Liver (tissue), 9 donors: Measurements from ENCODE around the gene GHR. TPM values are rescaled to one million over a fixed set of nuclear protein-coding genes. Genes with fewer than 3 reads are reported as not detected.
A peak's percentile ranks its signal among the peaks of the same experiment; 100 is the strongest.

Experiments used
- DNase-seq: peaks from one replicate; pipeline ENCODE4 v3.0.0-alpha.2; 2017; ENCODE audit warnings: low spot score
- H3K27ac ChIP-seq, 2 donors: one replicate each; pipeline ENCODE4 v1.7.0; 2013; ENCODE audit warnings: inconsistent platforms in 2 of 2, low read length in 2 of 2, control low read depth in 1 of 2, low read depth in 1 of 2, mild to moderate bottlenecking in 1 of 2
- H3K27me3 ChIP-seq, 4 donors: one replicate each; pipeline versions ENCODE4 v1.6.1 to v1.7.0; 2013; ENCODE audit warnings: low read length in 3 of 4, inconsistent platforms in 1 of 4, mild to moderate bottlenecking in 1 of 4, moderate library complexity in 1 of 4; ENCODE audit not compliant: control insufficient read depth in 4 of 4, insufficient read depth in 4 of 4
- H3K36me3 ChIP-seq, 4 donors: one replicate each; pipeline versions ENCODE4 v1.6.1 to v1.7.0; 2013; ENCODE audit warnings: low read length in 3 of 4, mild to moderate bottlenecking in 3 of 4, low read depth in 1 of 4, moderate library complexity in 1 of 4; ENCODE audit not compliant: control insufficient read depth in 4 of 4, insufficient read depth in 3 of 4
- H3K4me1 ChIP-seq, 4 donors: one replicate each; pipeline versions ENCODE4 v1.6.1 to v1.7.0; 2013; ENCODE audit warnings: low read length in 3 of 4, mild to moderate bottlenecking in 3 of 4, moderate library complexity in 1 of 4; ENCODE audit not compliant: control insufficient read depth in 4 of 4, insufficient read depth in 4 of 4
- H3K4me3 ChIP-seq, 3 donors: one replicate each; pipeline versions ENCODE4 v1.6.1 to v1.7.0; 2013; ENCODE audit warnings: low read length in 3 of 3, control low read depth in 1 of 3, low read depth in 1 of 3, mild to moderate bottlenecking in 1 of 3
- H3K9ac ChIP-seq, 2 donors: one replicate each; pipeline ENCODE4 v1.7.0; 2013; ENCODE audit warnings: low read length in 2 of 2, mild to moderate bottlenecking in 2 of 2, moderate library complexity in 2 of 2, control low read depth in 1 of 2, low read depth in 1 of 2
- H3K9me3 ChIP-seq, 4 donors: one replicate each; pipeline versions ENCODE4 v1.6.1 to v1.7.0; 2013; ENCODE audit warnings: low read length in 3 of 4; ENCODE audit not compliant: control insufficient read depth in 4 of 4
- ATF3 ChIP-seq: IDR thresholded peaks from 2 replicates; pipeline ENCODE4 v1.6.1; 2016; ENCODE audit warnings: antibody characterized with exemption
- FOXA1 ChIP-seq: IDR thresholded peaks from 2 replicates; pipeline ENCODE4 v1.6.1; 2016; ENCODE audit warnings: antibody characterized with exemption
- FOXA2 ChIP-seq: IDR thresholded peaks from 2 replicates; pipeline ENCODE4 v1.6.1; 2016; ENCODE audit warnings: antibody characterized with exemption
- GABPA ChIP-seq, 2 donors: IDR thresholded peaks in 1 of 2; conservative IDR thresholded peaks in 1 of 2; 2 replicates each; pipeline ENCODE4 v1.6.1; 2016; ENCODE audit warnings: antibody characterized with exemption in 2 of 2, mild to moderate bottlenecking in 1 of 2, moderate library complexity in 1 of 2
- HNF4A ChIP-seq, 2 donors: conservative IDR thresholded peaks; 2 replicates each; pipeline ENCODE4 v1.6.1; 2016; ENCODE audit warnings: antibody characterized with exemption in 2 of 2, mild to moderate bottlenecking in 2 of 2
- JUND ChIP-seq, 2 donors: IDR thresholded peaks; 2 replicates each; pipeline ENCODE4 v1.6.1; 2016; ENCODE audit warnings: antibody characterized with exemption in 2 of 2
- MAX ChIP-seq: IDR thresholded peaks from 2 replicates; pipeline ENCODE4 v1.6.1; 2016; ENCODE audit warnings: antibody characterized with exemption
- NR2F2 ChIP-seq: IDR thresholded peaks from 2 replicates; pipeline ENCODE4 v1.6.1; 2016; ENCODE audit warnings: antibody characterized with exemption
- RAD21 ChIP-seq, 2 donors: IDR thresholded peaks; 2 replicates each; pipeline ENCODE4 v1.6.1; 2016; ENCODE audit warnings: antibody characterized with exemption in 2 of 2, mild to moderate bottlenecking in 2 of 2
- REST ChIP-seq: IDR thresholded peaks from 2 replicates; pipeline ENCODE4 v1.6.1; 2016; ENCODE audit warnings: antibody characterized with exemption, mild to moderate bottlenecking
- RXRA ChIP-seq, 2 donors: IDR thresholded peaks; 2 replicates each; pipeline ENCODE4 v1.6.1; 2017 to 2018; ENCODE audit warnings: antibody characterized with exemption in 2 of 2, mild to moderate bottlenecking in 1 of 2
- SP1 ChIP-seq: IDR thresholded peaks from 2 replicates; pipeline ENCODE4 v1.6.1; 2018; ENCODE audit warnings: antibody characterized with exemption, mild to moderate bottlenecking
- TAF1 ChIP-seq: conservative IDR thresholded peaks from 2 replicates; pipeline ENCODE4 v1.6.1; 2016; ENCODE audit warnings: antibody characterized with exemption, mild to moderate bottlenecking
- YY1 ChIP-seq: IDR thresholded peaks from 2 replicates; pipeline ENCODE4 v1.6.1; 2016; ENCODE audit warnings: antibody characterized with exemption, mild to moderate bottlenecking
- whole genome bisulfite sequencing: extraction: QIAGEN DNeasy Blood & Tissue Kit; methylation state at CpG from one replicate; pipeline ENCODE4 v1.1.7; 2013; 5-methylcytosine and 5-hydroxymethylcytosine counted together
- polyA plus RNA-seq, 2 donors: library from polyadenylated mRNA; stranded (reverse) in 1 of 2; unstranded in 1 of 2; fragments of 200-250 nt in 1 of 2; fragments of >200 nt in 1 of 2; fragmentation: Nextera tagmentation in 1 of 2; extraction: Ambion mirVana in 1 of 2; gene quantifications; one replicate each; pipeline versions ENCODE4 v1.2.1 to v1.2.3, GENCODE V29; 2013 to 2015
- total RNA-seq, 2 donors: library from RNA; depleted of rRNA; stranded (reverse); fragments of >200 nt; gene quantifications; one replicate each; pipeline ENCODE4 v1.2.3, GENCODE V29; 2014
- TF ChIP-seq, protein P1 (sequence below): IDR thresholded peaks from 2 replicates; pipeline ENCODE4 v1.6.1; 2016; ENCODE audit warnings: antibody characterized with exemption
- TF ChIP-seq, protein P2 (sequence below): fragments of 150-350 bp; IDR thresholded peaks from 2 replicates; pipeline ENCODE4 v1.5.1; 2017; ENCODE audit warnings: improper control_type of control experiment, low read depth, low read length; ENCODE audit not compliant: missing input control
- donor health status: healthy.
- donor health status: healthy.
- donor health status: healthy.
- donor health status: healthy.
- donor health status: healthy.

The GHR gene
- total and polyA plus RNA-seq, 4 donors: 6.6 to 104 (median 20.9) TPM

DNA sequence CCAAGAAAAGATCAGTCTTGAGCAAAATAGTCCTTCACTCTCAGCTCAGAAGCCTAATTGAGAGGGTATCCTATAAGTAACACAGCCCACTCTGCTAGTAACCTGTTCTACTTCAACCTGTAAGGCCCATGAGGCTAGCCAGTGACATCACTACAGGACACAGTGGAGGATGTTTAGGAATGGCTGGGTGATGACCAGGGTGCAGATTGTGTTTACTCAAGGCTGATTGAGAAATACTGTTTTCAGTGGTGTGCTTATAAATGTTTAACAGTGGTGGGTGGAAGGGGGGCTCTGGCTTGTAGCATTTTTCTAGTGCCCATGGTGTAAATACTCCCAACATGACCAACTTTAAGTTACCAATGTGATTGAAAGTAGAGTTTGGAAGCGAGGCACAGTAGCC lies 173.6 kb downstream of the GHR start:
- TF ChIP-seq TAF1 (no peak), GABPA (IDR thresholded peaks at IDR 0.05 in 1 of 2, conservative IDR thresholded peaks at IDR 0.05 in 1 of 2) (no peak), REST (no peak), RAD21 (IDR thresholded peaks at IDR 0.05) (peak; percentile 30 to 40), RXRA (IDR thresholded peaks at IDR 0.05) (peak; percentile 28 to 77), JUND (IDR thresholded peaks at IDR 0.05) (peak in 1 of 2 donors; percentile 64), MAX (peak; percentile 18), ATF3 (peak; percentile 61), HNF4A (conservative IDR thresholded peaks at IDR 0.05) (peak; percentile 69 to 78), FOXA1 (peak; percentile 96), NR2F2 (no peak), FOXA2 (peak; percentile 96), SP1 (peak; percentile 46), YY1 (peak; percentile 71)
- TF ChIP-seq, protein P1, sequence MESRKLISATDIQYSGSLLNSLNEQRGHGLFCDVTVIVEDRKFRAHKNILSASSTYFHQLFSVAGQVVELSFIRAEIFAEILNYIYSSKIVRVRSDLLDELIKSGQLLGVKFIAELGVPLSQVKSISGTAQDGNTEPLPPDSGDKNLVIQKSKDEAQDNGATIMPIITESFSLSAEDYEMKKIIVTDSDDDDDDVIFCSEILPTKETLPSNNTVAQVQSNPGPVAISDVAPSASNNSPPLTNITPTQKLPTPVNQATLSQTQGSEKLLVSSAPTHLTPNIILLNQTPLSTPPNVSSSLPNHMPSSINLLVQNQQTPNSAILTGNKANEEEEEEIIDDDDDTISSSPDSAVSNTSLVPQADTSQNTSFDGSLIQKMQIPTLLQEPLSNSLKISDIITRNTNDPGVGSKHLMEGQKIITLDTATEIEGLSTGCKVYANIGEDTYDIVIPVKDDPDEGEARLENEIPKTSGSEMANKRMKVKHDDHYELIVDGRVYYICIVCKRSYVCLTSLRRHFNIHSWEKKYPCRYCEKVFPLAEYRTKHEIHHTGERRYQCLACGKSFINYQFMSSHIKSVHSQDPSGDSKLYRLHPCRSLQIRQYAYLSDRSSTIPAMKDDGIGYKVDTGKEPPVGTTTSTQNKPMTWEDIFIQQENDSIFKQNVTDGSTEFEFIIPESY: no peak
- TF ChIP-seq, protein P2, sequence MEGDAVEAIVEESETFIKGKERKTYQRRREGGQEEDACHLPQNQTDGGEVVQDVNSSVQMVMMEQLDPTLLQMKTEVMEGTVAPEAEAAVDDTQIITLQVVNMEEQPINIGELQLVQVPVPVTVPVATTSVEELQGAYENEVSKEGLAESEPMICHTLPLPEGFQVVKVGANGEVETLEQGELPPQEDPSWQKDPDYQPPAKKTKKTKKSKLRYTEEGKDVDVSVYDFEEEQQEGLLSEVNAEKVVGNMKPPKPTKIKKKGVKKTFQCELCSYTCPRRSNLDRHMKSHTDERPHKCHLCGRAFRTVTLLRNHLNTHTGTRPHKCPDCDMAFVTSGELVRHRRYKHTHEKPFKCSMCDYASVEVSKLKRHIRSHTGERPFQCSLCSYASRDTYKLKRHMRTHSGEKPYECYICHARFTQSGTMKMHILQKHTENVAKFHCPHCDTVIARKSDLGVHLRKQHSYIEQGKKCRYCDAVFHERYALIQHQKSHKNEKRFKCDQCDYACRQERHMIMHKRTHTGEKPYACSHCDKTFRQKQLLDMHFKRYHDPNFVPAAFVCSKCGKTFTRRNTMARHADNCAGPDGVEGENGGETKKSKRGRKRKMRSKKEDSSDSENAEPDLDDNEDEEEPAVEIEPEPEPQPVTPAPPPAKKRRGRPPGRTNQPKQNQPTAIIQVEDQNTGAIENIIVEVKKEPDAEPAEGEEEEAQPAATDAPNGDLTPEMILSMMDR: no peak
- H3K9me3 ChIP-seq: no peaks in the 10 kb centered on the region
- WGBS: 67% methylated on average over 1 of the region's 1 CpG
- no peak overlapping the region for H3K4me3 ChIP-seq
- peaks cover 0 to 2% (median 0%) of the 10 kb centered on the region in 4 donors for H3K36me3 ChIP-seq
- DNase-seq: no peak
- H3K9ac ChIP-seq: no peak overlapping the region
- H3K4me1 ChIP-seq: peaks cover 6 to 56% (median 41%) of the 10 kb centered on the region in 4 donors
- H3K27me3 ChIP-seq: no peaks in the 10 kb centered on the region
- peak overlapping the region; percentile 76 to 77 for H3K27ac ChIP-seq
